Measurements from ENCODE around the gene NUDT8. TPM values are rescaled to one million over a fixed set of nuclear protein-coding genes. Genes with fewer than 3 reads are reported as not detected.
A peak's percentile ranks its signal among the peaks of the same experiment; 100 is the strongest.

Gene NUDT8
- total RNA-seq, 1 donor from 2014 or later, result 8.0 TPM

- Mint-ChIP-seq H3K4me1 (ENCODE audit: unreplicated experiment) (no peaks in the 10 kb centered on the region), H3K4me3 (ENCODE audit: unreplicated experiment) (no peak overlapping the region), H3K27ac (ENCODE audit: unreplicated experiment) (no peak overlapping the region), H3K27me3 (ENCODE audit: unreplicated experiment) (no peaks in the 10 kb centered on the region), H3K9me3 (ENCODE audit: unreplicated experiment) (no peaks in the 10 kb centered on the region), H3K36me3 (ENCODE audit: unreplicated experiment) (no peaks in the 10 kb centered on the region)
- TF ChIP-seq CTCF (IDR thresholded peaks at IDR 0.05), result peak; percentile 11
- no peak for DNase-seq (ENCODE audit: extremely low spot score, unreplicated experiment)
These were observed 14.3 kb upstream of the NUDT8 start for GRCh38 chr11:67644042-67644441.

- Mint-ChIP-seq H3K27me3 (ENCODE audit: unreplicated experiment) (no peaks in the 10 kb centered on the region), H3K27ac (ENCODE audit: unreplicated experiment) (no peak overlapping the region)
These were observed 12.7 kb upstream of the NUDT8 start for GRCh38 chr11:67642173-67643120.

GRCh38 chr11:67641338-67642172 lies 11.8 kb upstream of the NUDT8 start:
- Mint-ChIP-seq H3K27me3 (ENCODE audit: unreplicated experiment) (peaks cover 2% of the 10 kb centered on the region), H3K4me1 (ENCODE audit: unreplicated experiment) (no peaks in the 10 kb centered on the region), H3K4me3 (ENCODE audit: unreplicated experiment) (no peak overlapping the region), H3K27ac (ENCODE audit: unreplicated experiment) (no peak overlapping the region), H3K36me3 (ENCODE audit: unreplicated experiment) (no peaks in the 10 kb centered on the region), H3K9me3 (ENCODE audit: unreplicated experiment) (no peaks in the 10 kb centered on the region)
- no peak for DNase-seq (ENCODE audit: extremely low spot score, unreplicated experiment)
- no peak for TF ChIP-seq CTCF (IDR thresholded peaks at IDR 0.05)

More at GRCh38 chr11:67642173-67643120, 12.7 kb upstream of the NUDT8 start:
- TF ChIP-seq CTCF (IDR thresholded peaks at IDR 0.05), result no peak
- no peaks in the 10 kb centered on the region for H3K4me1 Mint-ChIP-seq (ENCODE audit: unreplicated experiment)
- DNase-seq (ENCODE audit: extremely low spot score, unreplicated experiment), result no peak
- H3K36me3 Mint-ChIP-seq (ENCODE audit: unreplicated experiment), result no peaks in the 10 kb centered on the region
- no peaks in the 10 kb centered on the region for H3K9me3 Mint-ChIP-seq (ENCODE audit: unreplicated experiment)
- H3K4me3 Mint-ChIP-seq (ENCODE audit: unreplicated experiment), result no peak overlapping the region

GRCh38 chr11:67640758-67641337 lies 11.1 kb upstream of the NUDT8 start:
- H3K4me1 Mint-ChIP-seq (ENCODE audit: unreplicated experiment), result no peaks in the 10 kb centered on the region
- H3K27ac Mint-ChIP-seq (ENCODE audit: unreplicated experiment), result no peak overlapping the region
- no peaks in the 10 kb centered on the region for H3K9me3 Mint-ChIP-seq (ENCODE audit: unreplicated experiment)
- H3K36me3 Mint-ChIP-seq (ENCODE audit: unreplicated experiment), result no peaks in the 10 kb centered on the region
- H3K27me3 Mint-ChIP-seq (ENCODE audit: unreplicated experiment), result peaks cover 2% of the 10 kb centered on the region
- H3K4me3 Mint-ChIP-seq (ENCODE audit: unreplicated experiment), result no peak overlapping the region
- no peak for TF ChIP-seq CTCF (IDR thresholded peaks at IDR 0.05)
- no peak for DNase-seq (ENCODE audit: extremely low spot score, unreplicated experiment)

All from osteocyte (in vitro differentiated cells).